Measurements from ENCODE around the gene NIFK. TPM values are rescaled to one million over a fixed set of nuclear protein-coding genes. Genes with fewer than 3 reads are reported as not detected.

Gene NIFK
- polyA plus RNA-seq, 1 of the 3 experiments (the other 2 are of a cell fraction): 17.0 TPM

- TF ChIP-seq REST (IDR thresholded peaks at IDR 0.05; ENCODE audit: low read depth, low read length) (no peak), ZBTB33 (IDR thresholded peaks at IDR 0.05; ENCODE audit: borderline replicate concordance, low read depth) (no peak), TAF1 (IDR thresholded peaks at IDR 0.05; ENCODE audit: borderline replicate concordance, low read depth, low read length) (no peak), YY1 (IDR thresholded peaks at IDR 0.05; ENCODE audit: low read depth) (no peak), TCF12 (IDR thresholded peaks at IDR 0.05) (no peak), CTCF (IDR thresholded peaks at IDR 0.05) (no peak)
Observed at GRCh38 chr2:121723316-121723715, 13.4 kb downstream of the NIFK start (continued).

GRCh38 chr2:121722479-121722878, 14.2 kb downstream of the NIFK start:
- Histone ChIP-seq H3K36me3 (replicated peaks in 1 of 2; ENCODE audit: control insufficient read depth in 1 of 2, insufficient read depth in 2 of 2, low read length in 1 of 2) (peaks cover 6 to 13% of the 10 kb centered on the region in 2 experiments), H3F3A (replicated peaks; ENCODE audit: insufficient read depth) (peaks cover 28% of the 10 kb centered on the region), H3K79me2 (ENCODE audit: insufficient read depth) (no peaks in the 10 kb centered on the region), H2AFZ (ENCODE audit: low read depth) (peak overlapping the region; percentile 14), H3K9me3 (no peaks in the 10 kb centered on the region), H3K4me3 (ENCODE audit: low read depth in 2 of 2, low read length in 1 of 2) (peak overlapping the region in 1 of 2 experiments; percentile 9; a peak in 1 of 4 replicates), H3K4me1 (ENCODE audit: control insufficient read depth in 1 of 2, insufficient read depth in 2 of 2, low read depth in 1 of 2, low read length in 1 of 2) (no peaks in the 10 kb centered on the region), H4K20me1 (ENCODE audit: insufficient read depth) (no peaks in the 10 kb centered on the region), H3K4me2 (peak overlapping the region; percentile 24; the same call in 1 of the 2 replicates), H3K27ac (ENCODE audit: low read depth in 2 of 2, low read length in 1 of 2) (peak overlapping the region in 1 of 2 experiments; percentile 64; a peak in 2 of 4 replicates), H3K9ac (peak overlapping the region; percentile 18; the same call in 1 of the 2 replicates), H3K27me3 (ENCODE audit: insufficient read depth) (no peaks in the 10 kb centered on the region), H3K9me2 (no peaks in the 10 kb centered on the region)
- TF ChIP-seq PBX3 (IDR thresholded peaks at IDR 0.05) (peak; percentile 23; the same call in 1 of the 2 replicates), GABPA (IDR thresholded peaks at IDR 0.05; ENCODE audit: low read depth) (no peak)
- DNase-seq: no peak
- POLR2A ChIA-PET: no interaction called here
- 72% methylated on average over 5 of the region's 5 CpGs for WGBS (ENCODE audit: low lambda C conversion rate)
- CTCF ChIA-PET: interaction anchor here (1.4 to 2.0 kb wide), 5 partner anchors 192 to 628 kb away, joined by 3 to 5 read pairs (median 4); partner anchors contain the start of gene RNU4ATAC
